ENCODE measurements around the gene AMZ1. TPM values are rescaled to one million over a fixed set of nuclear protein-coding genes. Genes with fewer than 3 reads are reported as not detected.
A peak's percentile ranks its signal among the peaks of the same experiment; 100 is the strongest.

AMZ1 gene
- total RNA-seq, 1 experiment from 2014 or later: 0.85 TPM

- ATAC-seq: peak; percentile 30
- POLR2A ChIA-PET: no interaction called here
- 0 out of 2 replicates have a peak, but pooled peaks cover 3% of the 10 kb centered on the region for H3K4me1 Mint-ChIP-seq
Measured at GRCh38 chr7:2700141-2700850, 12.3 kb downstream of the AMZ1 start.

GRCh38 chr7:2701424-2701823, 13.4 kb downstream of the AMZ1 start:
- Mint-ChIP-seq H3K9me3 (no peaks in the 10 kb centered on the region), H3K36me3 (no peaks in the 10 kb centered on the region), H3K27me3 (ENCODE audit: low read depth) (no peaks in the 10 kb centered on the region), H3K4me3 (no peak overlapping the region), H3K27ac (no peak overlapping the region), H3K4me1 (0 out of 2 replicates have a peak, but pooled peaks cover 3% of the 10 kb centered on the region)
- DNase-seq (ENCODE audit: low spot score): no peak
- POLR2A ChIA-PET: interaction anchor here (0.5 kb wide), 1 partner anchor 86 kb away, joined by 3 read pairs; no protein-coding TSS in a partner anchor
- CTCF ChIA-PET: interaction anchor here (1.4 to 4.9 kb wide), 5 partner anchors 9 to 250 kb away, joined by 3 to 44 read pairs (median 5); no protein-coding TSS in a partner anchor
- ATAC-seq: no peak
- TF ChIP-seq ERG (CRISPR knock-in tag; IDR thresholded peaks at IDR 0.05): no peak
- no peak for TF ChIP-seq PRRX2 (CRISPR knock-in tag; IDR thresholded peaks at IDR 0.05)
- no peak for TF ChIP-seq EMX1 (CRISPR knock-in tag; IDR thresholded peaks at IDR 0.05)
- TF ChIP-seq IRF1 (CRISPR knock-in tag; IDR thresholded peaks at IDR 0.05): no peak
- no peak for TF ChIP-seq ZNF138 (CRISPR knock-in tag; conservative IDR thresholded peaks at IDR 0.05)
- TF ChIP-seq ATF6 (CRISPR knock-in tag; IDR thresholded peaks at IDR 0.05): no peak
- no peak for TF ChIP-seq USF2 (CRISPR knock-in tag; IDR thresholded peaks at IDR 0.05)
- no peak for TF ChIP-seq SP1 (CRISPR knock-in tag; conservative IDR thresholded peaks at IDR 0.05)
- TF ChIP-seq ATF3 (CRISPR knock-in tag; conservative IDR thresholded peaks at IDR 0.05): no peak
- no peak for TF ChIP-seq ESRRA (CRISPR knock-in tag; IDR thresholded peaks at IDR 0.05; ENCODE audit: borderline replicate concordance)
- TF ChIP-seq USF1 (CRISPR knock-in tag; IDR thresholded peaks at IDR 0.05): no peak
- TF ChIP-seq ZNF416 (CRISPR knock-in tag; IDR thresholded peaks at IDR 0.05): no peak
- no peak for TF ChIP-seq MXD4 (CRISPR knock-in tag; IDR thresholded peaks at IDR 0.05; ENCODE audit: borderline replicate concordance)

More at GRCh38 chr7:2700141-2700850, 12.3 kb downstream of the AMZ1 start:
- no peak for DNase-seq (ENCODE audit: low spot score)
- no peak for TF ChIP-seq ZNF396 (CRISPR knock-in tag; IDR thresholded peaks at IDR 0.05; ENCODE audit: borderline replicate concordance)
- no peak for TF ChIP-seq FOXK1 (CRISPR knock-in tag; IDR thresholded peaks at IDR 0.05)
- no peak for TF ChIP-seq MYBL2 (CRISPR knock-in tag; IDR thresholded peaks at IDR 0.05)
- no peaks in the 10 kb centered on the region for H3K36me3 Mint-ChIP-seq
- H3K4me3 Mint-ChIP-seq: no peak overlapping the region
- no peaks in the 10 kb centered on the region for H3K9me3 Mint-ChIP-seq
- no peaks in the 10 kb centered on the region for H3K27me3 Mint-ChIP-seq (ENCODE audit: low read depth)
- H3K27ac Mint-ChIP-seq: peak overlapping the region; percentile 14; the same call in 1 of the 2 replicates
- CTCF ChIA-PET: interaction anchor here (0.7 to 4.9 kb wide), 6 partner anchors 10 to 232 kb away, joined by 3 to 44 read pairs (median 4); no protein-coding TSS in a partner anchor
